ENCODE results near the gene DIAPH1. TPM values are rescaled to one million over a fixed set of nuclear protein-coding genes. Genes with fewer than 3 reads are reported as not detected.

DIAPH1 gene
- total and polyA plus RNA-seq, 5 experiments from 2014 or later, result 87.4 to 183 (median 105) TPM

- Mint-ChIP-seq H3K4me3 (peak within 1 kb of the TSS; percentile 67 to 97 (median 92)), H3K4me1 (peaks cover 37 to 56% (median 44%) of the 10 kb centered on the region in 4 donors)
- POLR2A ChIA-PET, result interaction anchor here (0.7 to 7.7 kb wide), 14 partner anchors 9 to 492 kb away, joined by 3 to 107 read pairs (median 6); partner anchors contain the start of genes ARAP3, DELE1, DIAPH1 and HDAC3
Measured at GRCh38 chr5:141650851-141651727, 32.3 kb upstream of the DIAPH1 start, which contains the start of gene FCHSD1. Gene FCHSD1 (minus strand): TSS chr5:141651418. CDS start chr5:141651368, 50 bp downstream.

GRCh38 chr5:141649972-141650371 lies 31.2 kb upstream of the DIAPH1 start:
- Mint-ChIP-seq H3K4me1 (peaks cover 39 to 60% (median 44%) of the 10 kb centered on the region in 4 donors), H3K27ac (peak overlapping the region; percentile 79 to 98 (median 86)), H3K27me3 (no peaks in the 10 kb centered on the region), H3K4me3 (peak overlapping the region; percentile 67 to 97 (median 92)), H3K9me3 (no peaks in the 10 kb centered on the region), H3K36me3 (peaks cover 0 to 40% (median 0%) of the 10 kb centered on the region in 3 donors)
- DNase-seq (no peak), ATAC-seq (no peak)
- POLR2A ChIA-PET, result interaction anchor here (0.8 to 7.7 kb wide), 3 partner anchors 12 to 32 kb away, joined by 3 to 107 read pairs (median 17); partner anchors contain the start of genes DIAPH1, HDAC3 and RELL2

More at GRCh38 chr5:141650851-141651727, 32.3 kb upstream of the DIAPH1 start, which contains the start of gene FCHSD1:
- Mint-ChIP-seq H3K27ac (peak within 1 kb of the TSS; percentile 79 to 98 (median 94)), H3K9me3 (no peaks in the 10 kb centered on the region), H3K36me3 (peaks cover 0 to 31% (median 0%) of the 10 kb centered on the region in 3 donors), H3K27me3 (peaks cover 0 to 5% (median 0%) of the 10 kb centered on the region in 5 donors)
- DNase-seq (peak; percentile 57 to 89 (median 80)), ATAC-seq (peak; percentile 87 to 95)

- Mint-ChIP-seq H3K9me3 (no peaks in the 10 kb centered on the region), H3K4me1 (peaks cover 40 to 63% (median 45%) of the 10 kb centered on the region in 4 donors), H3K27me3 (no peaks in the 10 kb centered on the region), H3K27ac (peak overlapping the region; percentile 76 to 96 (median 84)), H3K4me3 (peak overlapping the region in 3 of 10 donors; percentile 34 to 97 (median 93)), H3K36me3 (peaks cover 0 to 48% (median 4%) of the 10 kb centered on the region in 3 donors)
- DNase-seq (no peak), ATAC-seq (no peak)
- POLR2A ChIA-PET, result interaction anchor here (0.8 to 7.7 kb wide), 2 partner anchors 11 to 29 kb away, joined by 3 to 107 read pairs; partner anchors contain the start of genes HDAC3 and RELL2
Measured at GRCh38 chr5:141649056-141649688, 30.4 kb upstream of the DIAPH1 start.

DNA sequence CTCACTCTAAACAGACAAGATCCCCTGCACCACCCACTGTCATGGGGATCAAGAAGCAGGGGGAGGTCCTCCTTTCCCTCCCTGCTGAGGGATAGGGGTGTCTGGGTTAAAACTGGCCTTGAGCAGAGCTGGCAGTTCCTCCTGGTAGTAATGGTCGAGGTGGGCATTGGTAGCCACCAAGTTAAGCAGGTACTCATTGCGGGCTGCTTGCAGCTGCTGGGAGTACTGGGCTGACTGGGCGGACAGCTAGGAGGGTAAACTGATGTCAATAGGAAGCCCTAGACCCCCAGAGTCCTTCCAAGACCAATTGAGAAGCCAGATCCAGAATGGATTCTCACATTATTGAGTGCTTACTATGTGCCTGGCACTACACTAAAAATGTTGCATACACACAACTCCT lies 29.1 kb upstream of the DIAPH1 start:
- POLR2A ChIA-PET, result interaction anchor here (0.6 to 7.7 kb wide), 2 partner anchors 10 to 774 kb away, joined by 4 to 107 read pairs; partner anchors contain the start of genes HDAC3 and RELL2
- ATAC-seq, result no peak
- Mint-ChIP-seq H3K27ac (peak overlapping the region in 7 of 10 donors; percentile 3 to 82 (median 26)), H3K4me3 (peak overlapping the region in 1 of 10 donors; percentile 20), H3K27me3 (no peaks in the 10 kb centered on the region), H3K9me3 (no peaks in the 10 kb centered on the region), H3K36me3 (peaks cover 0 to 56% (median 4%) of the 10 kb centered on the region in 3 donors), H3K4me1 (peaks cover 38 to 60% (median 44%) of the 10 kb centered on the region in 4 donors)
- DNase-seq, result no peak

DNA sequence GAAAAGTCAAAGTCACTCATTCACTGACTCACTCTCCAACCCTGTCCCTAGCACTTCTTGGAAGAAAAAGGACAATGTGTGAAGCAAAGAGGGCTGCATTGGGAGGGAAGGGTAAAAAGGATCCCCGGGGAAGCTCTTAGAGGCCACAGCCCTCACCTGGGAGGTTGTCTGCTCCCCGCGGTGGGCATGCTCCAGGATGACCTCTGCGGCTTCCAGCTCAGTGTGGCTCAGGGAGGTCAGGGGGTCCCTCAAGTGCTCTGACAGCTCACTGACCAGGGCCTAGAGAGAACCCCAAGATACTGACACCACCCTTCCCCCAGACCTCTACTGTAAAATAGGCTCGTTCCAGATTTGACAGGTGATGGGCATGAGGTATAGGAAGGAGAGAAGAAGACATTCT lies 28.4 kb upstream of the DIAPH1 start:
- DNase-seq (no peak), ATAC-seq (no peak)
- H3K4me3 Mint-ChIP-seq, result no peak overlapping the region
- peak overlapping the region in 1 of 10 donors; percentile 3 for H3K27ac Mint-ChIP-seq
- no peaks in the 10 kb centered on the region for H3K27me3 Mint-ChIP-seq
- H3K9me3 Mint-ChIP-seq, result no peaks in the 10 kb centered on the region
- POLR2A ChIA-PET, result interaction anchor here (7.7 kb wide), 1 partner anchor 9 kb away, joined by 107 read pairs; the partner anchor contains the start of genes HDAC3 and RELL2
- peaks cover 33 to 54% (median 39%) of the 10 kb centered on the region in 4 donors for H3K4me1 Mint-ChIP-seq
- H3K36me3 Mint-ChIP-seq, result peaks cover 0 to 60% (median 4%) of the 10 kb centered on the region in 3 donors

GRCh38 chr5:141646026-141646425 lies 27.2 kb upstream of the DIAPH1 start:
- H3K9me3 Mint-ChIP-seq, result no peaks in the 10 kb centered on the region
- POLR2A ChIA-PET, result interaction anchor here (7.7 kb wide), 1 partner anchor 8 kb away, joined by 107 read pairs; the partner anchor contains the start of genes HDAC3 and RELL2
- DNase-seq (no peak), ATAC-seq (no peak)
- H3K27ac Mint-ChIP-seq, result peak overlapping the region in 5 of 10 donors; percentile 9 to 54 (median 44)
- no peak overlapping the region for H3K4me3 Mint-ChIP-seq
- no peaks in the 10 kb centered on the region for H3K27me3 Mint-ChIP-seq
- peaks cover 0 to 68% (median 4%) of the 10 kb centered on the region in 3 donors for H3K36me3 Mint-ChIP-seq
- peaks cover 27 to 44% (median 32%) of the 10 kb centered on the region in 4 donors for H3K4me1 Mint-ChIP-seq

GRCh38 chr5:141641634-141642267 lies 23.0 kb upstream of the DIAPH1 start:
- ATAC-seq (no peak), DNase-seq (no peak)
- H3K27ac Mint-ChIP-seq, result peak overlapping the region in 4 of 10 donors; percentile 4 to 77 (median 37)
- peaks cover 9 to 23% (median 14%) of the 10 kb centered on the region in 4 donors for H3K4me1 Mint-ChIP-seq
- POLR2A ChIA-PET, result interaction anchor here (0.6 to 1.4 kb wide), 2 partner anchors 9 to 451 kb away, joined by 5 to 8 read pairs; partner anchors contain the start of gene FCHSD1
- no peak overlapping the region for H3K4me3 Mint-ChIP-seq
- no peaks in the 10 kb centered on the region for H3K27me3 Mint-ChIP-seq
- H3K9me3 Mint-ChIP-seq, result no peaks in the 10 kb centered on the region
- peaks cover 0 to 47% (median 7%) of the 10 kb centered on the region in 3 donors for H3K36me3 Mint-ChIP-seq

DNA sequence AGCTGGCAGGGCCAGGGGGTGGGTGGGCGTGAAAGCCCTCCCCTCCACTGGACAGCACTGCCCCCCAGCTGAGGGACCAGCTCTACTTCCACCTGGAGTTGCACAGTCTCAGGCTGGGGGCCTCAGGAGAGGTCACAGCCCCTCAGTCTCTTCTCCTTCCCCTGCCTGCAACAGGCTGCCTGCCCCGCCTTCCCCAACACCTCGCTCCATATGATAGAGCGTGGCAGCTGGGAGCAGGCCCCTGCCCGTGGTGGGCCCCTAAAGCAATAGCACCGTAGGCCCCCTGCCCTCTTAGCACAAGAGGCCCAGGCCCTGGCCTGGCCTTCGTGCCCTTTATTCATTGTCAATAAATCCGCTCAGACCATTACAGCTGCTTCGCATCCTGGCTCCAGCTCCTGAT lies 21.9 kb upstream of the DIAPH1 start:
- H3K9me3 Mint-ChIP-seq, result no peaks in the 10 kb centered on the region
- DNase-seq, result no peak
- H3K4me3 Mint-ChIP-seq, result no peak overlapping the region
- H3K27ac Mint-ChIP-seq, result peak overlapping the region in 5 of 10 donors; percentile 15 to 77 (median 50)
- POLR2A ChIA-PET, result interaction anchor here (1.1 to 6.8 kb wide), 2 partner anchors 8 to 72 kb away, joined by 3 to 107 read pairs; partner anchors contain the start of gene FCHSD1
- ATAC-seq, result no peak
- peaks cover 14 to 25% (median 18%) of the 10 kb centered on the region in 4 donors for H3K4me1 Mint-ChIP-seq
- H3K36me3 Mint-ChIP-seq, result peaks cover 0 to 38% (median 7%) of the 10 kb centered on the region in 3 donors
- H3K27me3 Mint-ChIP-seq, result no peaks in the 10 kb centered on the region

DNA sequence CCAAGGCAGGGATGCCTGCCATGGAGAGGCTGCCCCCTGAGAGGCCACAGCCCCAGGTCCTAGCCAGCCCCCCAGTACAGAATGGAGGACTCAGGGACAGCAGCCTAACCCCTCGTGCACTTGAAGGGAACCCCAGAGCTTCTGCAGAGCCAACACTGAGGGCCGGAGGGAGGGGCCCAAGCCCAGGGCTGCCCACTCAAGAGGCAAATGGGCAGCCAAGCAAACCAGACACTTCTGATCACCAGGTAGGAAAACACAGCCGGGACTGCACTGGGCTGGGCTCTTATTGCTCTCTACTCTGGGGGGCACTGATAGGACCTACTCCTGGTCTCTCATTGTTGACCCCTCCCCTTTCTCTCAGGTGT lies 21.2 kb upstream of the DIAPH1 start:
- no peak for ATAC-seq
- no peak for DNase-seq
- POLR2A ChIA-PET, result interaction anchor here (6.8 kb wide), 1 partner anchor 9 kb away, joined by 107 read pairs; the partner anchor contains the start of gene FCHSD1
- peak overlapping the region in 3 of 10 donors; percentile 15 to 75 (median 71) for H3K27ac Mint-ChIP-seq
- peaks cover 0 to 32% (median 7%) of the 10 kb centered on the region in 3 donors for H3K36me3 Mint-ChIP-seq
- H3K4me3 Mint-ChIP-seq, result no peak overlapping the region
- H3K4me1 Mint-ChIP-seq, result peaks cover 15 to 29% (median 25%) of the 10 kb centered on the region in 4 donors
- no peaks in the 10 kb centered on the region for H3K27me3 Mint-ChIP-seq
- H3K9me3 Mint-ChIP-seq, result no peaks in the 10 kb centered on the region

GRCh38 chr5:141639357-141640050 lies 20.7 kb upstream of the DIAPH1 start:
- Mint-ChIP-seq H3K4me3 (no peak overlapping the region), H3K27ac (peak overlapping the region in 7 of 10 donors; percentile 14 to 90 (median 62)), H3K27me3 (no peaks in the 10 kb centered on the region), H3K36me3 (peaks cover 0 to 27% (median 3%) of the 10 kb centered on the region in 3 donors), H3K9me3 (no peaks in the 10 kb centered on the region), H3K4me1 (peaks cover 15 to 34% (median 28%) of the 10 kb centered on the region in 4 donors)
- DNase-seq, result no peak
- POLR2A ChIA-PET, result interaction anchor here (6.8 kb wide), 1 partner anchor 10 kb away, joined by 107 read pairs; the partner anchor contains the start of gene FCHSD1
- ATAC-seq, result no peak

- Mint-ChIP-seq H3K9me3 (no peaks in the 10 kb centered on the region), H3K4me1 (peaks cover 19 to 41% (median 35%) of the 10 kb centered on the region in 4 donors), H3K27me3 (no peaks in the 10 kb centered on the region), H3K27ac (peak overlapping the region in 8 of 10 donors; percentile 19 to 96 (median 90)), H3K4me3 (peak overlapping the region; percentile 82 to 97 (median 92)), H3K36me3 (peaks cover 0 to 25% (median 2%) of the 10 kb centered on the region in 3 donors)
- DNase-seq, result no peak
- ATAC-seq, result no peak
- POLR2A ChIA-PET, result interaction anchor here (0.8 to 6.8 kb wide), 4 partner anchors 10 to 44 kb away, joined by 3 to 107 read pairs (median 20); partner anchors contain the start of genes DIAPH1 and FCHSD1
Measured at GRCh38 chr5:141638771-141639170, 20.0 kb upstream of the DIAPH1 start.

Measured in naive thymus-derived CD8-positive, alpha-beta T cell (primary cell).